Endothelial cell of umbilical vein (primary cell): ENCODE data around the gene COX7A1. TPM values are rescaled to one million over a fixed set of nuclear protein-coding genes. Genes with fewer than 3 reads are reported as not detected.

Experiments
- BruUV-seq: library from RNA; stranded (reverse); fragments of 400-500 nt; replicated peaks from 2 replicates; lab custom pipeline; 2021; lab: Mats Ljungman, UMichigan
- CTCF ChIA-PET: fragments of 300-600, 350-600 bp; sonication (Branson Sonifier 250); formaldehyde crosslinking; loops from one replicate; lab custom pipeline; 2021; ENCODE audit warnings: antibody characterized with exemption, inconsistent platforms; lab: Charles Lee
- POLR2A ChIA-PET: fragments of 300-600, 350-600 bp; sonication (Branson Sonifier 250); formaldehyde crosslinking; loops from one replicate; lab custom pipeline; 2021; ENCODE audit warnings: antibody characterized with exemption, inconsistent platforms; lab: Charles Lee
- DNase-seq: peaks from one replicate; pipeline ENCODE4 v3.0.0-alpha.2; 2011; ENCODE audit warnings: low read depth, low spot score
- FAIRE-seq: peaks from 2 replicates; lab custom pipeline; 2011; peaks lifted over from hg19 to GRCh38; lab: Jason Lieb, UNC
- H2AFZ ChIP-seq: 2 replicates; pipeline ENCODE4 v1.6.0; 2012; ENCODE audit warnings: low read depth, low read length, control low read depth, inconsistent platforms
- H3K27ac ChIP-seq: 2 replicates; pipeline ENCODE4 v1.5.1; 2011; ENCODE audit warnings: low read depth, mild to moderate bottlenecking, control low read depth, low read length, moderate library complexity; ENCODE audit not compliant: insufficient read depth
- H3K27me3 ChIP-seq, 2 experiments: 2 replicates each; pipeline versions ENCODE4 v1.6.0 to v1.6.1; 2011; ENCODE audit warnings: low read length in 2 of 2, mixed read lengths in 1 of 2; ENCODE audit not compliant: control insufficient read depth in 2 of 2, insufficient read depth in 2 of 2
- H3K36me3 ChIP-seq, 2 experiments: 2 replicates in 1 of 2; 3 replicates in 1 of 2; pipeline ENCODE4 v1.5.1; 2011; ENCODE audit warnings: low read length in 2 of 2, mild to moderate bottlenecking in 1 of 2, moderate library complexity in 1 of 2; ENCODE audit not compliant: control insufficient read depth in 2 of 2, insufficient read depth in 2 of 2; ENCODE audit errors: extremely low read depth in 1 of 2
- H3K4me1 ChIP-seq: 3 replicates; pipeline ENCODE4 v1.5.1; 2011; ENCODE audit warnings: mild to moderate bottlenecking, low read length; ENCODE audit not compliant: control insufficient read depth, insufficient read depth; ENCODE audit errors: extremely low read depth
- H3K4me2 ChIP-seq: 2 replicates; pipeline ENCODE4 v1.6.1; 2011; ENCODE audit warnings: low read length, control low read depth, mixed read lengths; ENCODE audit not compliant: insufficient read depth
- H3K4me3 ChIP-seq, 3 experiments: fragments of 200-600 bp in 1 of 3; sonication (generic), shearing (Covaris generic) in 1 of 3; replicated peaks in 1 of 3; 2 replicates each; pipeline ENCODE4 v1.5.1; 2011 to 2016; ENCODE audit warnings: control low read depth in 3 of 3, low read length in 3 of 3, mild to moderate bottlenecking in 2 of 3, inconsistent platforms in 1 of 3, low read depth in 1 of 3, moderate library complexity in 1 of 3; ENCODE audit not compliant: insufficient read depth in 1 of 3
- H3K79me2 ChIP-seq: 2 replicates; pipeline ENCODE4 v1.6.0; 2012; ENCODE audit warnings: low read length, inconsistent platforms; ENCODE audit not compliant: control insufficient read depth, insufficient read depth
- H3K9ac ChIP-seq: replicated peaks from 2 replicates; pipeline ENCODE3; 2011; ENCODE audit warnings: low read length, control low read depth; ENCODE audit not compliant: insufficient read depth; ENCODE audit errors: extremely low read depth
- H3K9me1 ChIP-seq: replicated peaks from 3 replicates; pipeline ENCODE4 v1.6.0; 2011; ENCODE audit warnings: mild to moderate bottlenecking, low read length; ENCODE audit not compliant: control insufficient read depth, insufficient read depth; ENCODE audit errors: extremely low read depth
- H3K9me3 ChIP-seq: replicated peaks from 2 replicates; pipeline ENCODE4 v1.5.1; 2012; ENCODE audit warnings: low read length, inconsistent platforms; ENCODE audit not compliant: control insufficient read depth, insufficient read depth
- H4K20me1 ChIP-seq: replicated peaks from 2 replicates; pipeline ENCODE3; 2011; ENCODE audit warnings: mild to moderate bottlenecking, low read length; ENCODE audit not compliant: control insufficient read depth, insufficient read depth; ENCODE audit errors: extremely low read depth
- EZH2 ChIP-seq: IDR thresholded peaks from 2 replicates; pipeline ENCODE4 v1.6.1; 2012; ENCODE audit warnings: borderline replicate concordance, low read depth, mild to moderate bottlenecking, moderate library complexity, low read length, inconsistent platforms; ENCODE audit not compliant: severe bottlenecking
- FOS ChIP-seq: IDR thresholded peaks from 2 replicates; pipeline ENCODE4 v1.6.1; 2011; ENCODE audit warnings: mild to moderate bottlenecking, low read length, moderate library complexity, borderline replicate concordance; ENCODE audit not compliant: insufficient read depth
- GATA2 ChIP-seq: IDR thresholded peaks from 2 replicates; pipeline ENCODE4 v1.7.0; 2011; ENCODE audit warnings: low read depth, mild to moderate bottlenecking, moderate library complexity, mixed read lengths, low read length; ENCODE audit not compliant: insufficient read length, insufficient read depth
- JUN ChIP-seq: IDR thresholded peaks from 2 replicates; pipeline ENCODE4 v1.6.1; 2011; ENCODE audit warnings: borderline replicate concordance, low read depth; ENCODE audit not compliant: insufficient read length, insufficient read depth
- MYC ChIP-seq: IDR thresholded peaks from one replicate; pipeline ENCODE4 v1.6.1; 2011; ENCODE audit warnings: mild to moderate bottlenecking, low read depth, low read length
- POLR2A ChIP-seq: IDR thresholded peaks from 2 replicates; pipeline ENCODE4 v1.6.1; 2012; ENCODE audit warnings: low read depth, mild to moderate bottlenecking, control low read depth, low read length
- POLR2AphosphoS5 ChIP-seq: IDR thresholded peaks from 2 replicates; pipeline ENCODE4 v1.6.1; 2012; ENCODE audit warnings: low read depth, mild to moderate bottlenecking, control low read depth, low read length, moderate library complexity; ENCODE audit not compliant: insufficient read depth
- dilution Hi-C: fragments of 300-500 bp; cut with MboI; formaldehyde crosslinking; loops from one replicate; pipeline ENCODE4 v1.15.0; 2019; ENCODE audit warnings: low sequenced_read_pairs; ENCODE audit not compliant: extremely low pct_ligation_motif_present
- intact Hi-C: fragments of 100-400 bp; cut with micrococcal nuclease; formaldehyde crosslinking; loops from one replicate; pipeline ENCODE4 v1.10.0; 2022
- polyA plus RNA-seq, 4 experiments: library from polyadenylated mRNA; depleted of rRNA in 3 of 4; stranded (reverse) in 3 of 4; unstranded in 1 of 4; fragments of >200 nt; gene quantifications; 2 replicates each; pipeline versions ENCODE4 v1.2.1 to v1.2.3, GENCODE V29; 2011 to 2012; ENCODE audit warnings: missing spikeins in 1 of 4
- total RNA-seq: library from RNA; stranded (reverse); gene quantifications from 2 replicates; pipeline ENCODE4 v1.2.3, GENCODE V29; 2021
- TF ChIP-seq, protein P1 (sequence below), 2 donors: IDR thresholded peaks; 1 replicate in 1 of 2; 2 replicates in 1 of 2; pipeline ENCODE4 v1.5.1; 2011; ENCODE audit warnings: low read length in 2 of 2, mild to moderate bottlenecking in 2 of 2, moderate library complexity in 2 of 2, control low read depth in 1 of 2, inconsistent platforms in 1 of 2, low read depth in 1 of 2; ENCODE audit not compliant: insufficient read depth in 1 of 2; ENCODE audit errors: extremely low read depth in 1 of 2
- TF ChIP-seq, protein P2 (sequence below): IDR thresholded peaks from 2 replicates; pipeline ENCODE4 v1.6.1; 2011; ENCODE audit not compliant: insufficient read depth, insufficient read length

Gene COX7A1
- total and polyA plus RNA-seq, 2 donors (not counting 3 experiments of a cell fraction or from before 2014, with no cell fraction given), result 10.6 to 35.2 TPM

DNA sequence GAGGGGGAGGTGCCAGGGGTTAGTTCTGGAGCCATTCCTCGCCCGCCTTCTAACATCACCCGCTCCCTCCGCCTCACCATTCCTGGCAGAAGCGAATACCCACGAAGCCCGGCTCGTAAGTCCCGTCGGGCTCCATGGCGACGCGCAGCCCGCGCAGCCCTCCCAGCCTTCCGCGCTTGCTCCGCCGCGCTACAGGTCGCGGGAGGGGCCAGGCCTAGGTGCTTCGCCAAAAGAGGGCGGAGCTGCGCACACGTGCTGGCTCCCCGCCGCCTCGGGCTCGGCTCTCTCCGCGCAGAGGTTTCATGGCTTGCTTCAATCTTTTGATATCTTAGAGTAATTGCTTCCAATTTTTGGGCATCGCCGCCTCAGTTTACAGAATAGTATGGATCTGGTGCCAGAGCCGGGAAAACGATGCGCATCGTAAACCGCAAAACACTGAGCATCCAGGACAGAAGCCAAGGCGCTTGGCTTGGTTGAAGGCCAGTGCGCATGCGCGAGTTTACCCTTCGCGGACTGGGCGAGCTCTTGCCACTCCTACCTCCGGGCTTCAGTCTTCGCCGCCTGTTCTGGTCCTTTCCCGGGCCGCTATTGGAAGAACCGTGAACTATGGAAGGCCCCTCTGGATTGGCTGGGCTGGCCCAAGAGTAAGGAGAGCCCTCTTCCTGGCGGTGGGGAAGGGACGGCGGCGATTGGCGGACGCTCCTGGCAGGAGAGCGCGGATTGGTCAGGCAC, 37.4 kb downstream of the COX7A1 start, which contains the start of gene POLR2I:
POLR2I (minus strand) TSS at position 155 of the 732 bp plus-strand sequence; CDS start at position 136, 19 bp downstream.
- peak; percentile 100 for DNase-seq
- peaks cover 0 to 9% of the 10 kb centered on the region in 2 experiments for H3K36me3 ChIP-seq
- intact Hi-C loops, result loop anchor here (1.0 kb wide), 8 partner anchors 12 to 184 kb away; partner anchors contain the start of genes ALKBH6, CAPNS1, THAP8 and WDR62
- H4K20me1 ChIP-seq, result no peaks in the 10 kb centered on the region
- H3K9ac ChIP-seq, result peak within 1 kb of the TSS; percentile 71
- ChIA-PET CTCF (interaction anchor here (0.6 to 3.6 kb wide), 7 partner anchors 13 to 59 kb away, joined by 3 to 32 read pairs (median 5); no protein-coding TSS in a partner anchor), POLR2A (interaction anchor here (0.6 to 1.0 kb wide), 5 partner anchors 12 to 102 kb away, joined by 3 to 6 read pairs (median 3); no protein-coding TSS in a partner anchor)
- H3K4me3 ChIP-seq, result peak within 1 kb of the TSS; percentile 68 to 81 (median 79)
- no TSS peak for BruUV-seq
- H3K27ac ChIP-seq, result peak within 1 kb of the TSS; percentile 68
- TF ChIP-seq GATA2, result no peak
- no peak for TF ChIP-seq JUN
- TF ChIP-seq, protein P1, sequence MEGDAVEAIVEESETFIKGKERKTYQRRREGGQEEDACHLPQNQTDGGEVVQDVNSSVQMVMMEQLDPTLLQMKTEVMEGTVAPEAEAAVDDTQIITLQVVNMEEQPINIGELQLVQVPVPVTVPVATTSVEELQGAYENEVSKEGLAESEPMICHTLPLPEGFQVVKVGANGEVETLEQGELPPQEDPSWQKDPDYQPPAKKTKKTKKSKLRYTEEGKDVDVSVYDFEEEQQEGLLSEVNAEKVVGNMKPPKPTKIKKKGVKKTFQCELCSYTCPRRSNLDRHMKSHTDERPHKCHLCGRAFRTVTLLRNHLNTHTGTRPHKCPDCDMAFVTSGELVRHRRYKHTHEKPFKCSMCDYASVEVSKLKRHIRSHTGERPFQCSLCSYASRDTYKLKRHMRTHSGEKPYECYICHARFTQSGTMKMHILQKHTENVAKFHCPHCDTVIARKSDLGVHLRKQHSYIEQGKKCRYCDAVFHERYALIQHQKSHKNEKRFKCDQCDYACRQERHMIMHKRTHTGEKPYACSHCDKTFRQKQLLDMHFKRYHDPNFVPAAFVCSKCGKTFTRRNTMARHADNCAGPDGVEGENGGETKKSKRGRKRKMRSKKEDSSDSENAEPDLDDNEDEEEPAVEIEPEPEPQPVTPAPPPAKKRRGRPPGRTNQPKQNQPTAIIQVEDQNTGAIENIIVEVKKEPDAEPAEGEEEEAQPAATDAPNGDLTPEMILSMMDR (IDR thresholded peaks at IDR 0.05; ENCODE audit: extremely low read depth in 1 of 2, insufficient read depth in 1 of 2, low read depth in 1 of 2, low read length in 2 of 2), result no peak
- TF ChIP-seq FOS, result no peak
- peak; percentile 77 for TF ChIP-seq POLR2AphosphoS5
- TF ChIP-seq EZH2, result no peak
- TF ChIP-seq, protein P2, sequence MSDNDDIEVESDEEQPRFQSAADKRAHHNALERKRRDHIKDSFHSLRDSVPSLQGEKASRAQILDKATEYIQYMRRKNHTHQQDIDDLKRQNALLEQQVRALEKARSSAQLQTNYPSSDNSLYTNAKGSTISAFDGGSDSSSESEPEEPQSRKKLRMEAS, result peak; percentile 93
- peak; percentile 59 for TF ChIP-seq POLR2A
- TF ChIP-seq MYC, result peak; percentile 97
- H3K27me3 ChIP-seq, result no peaks in the 10 kb centered on the region
- peak; percentile 100 for FAIRE-seq
- peaks cover 15% of the 10 kb centered on the region for H3K4me1 ChIP-seq
- dilution Hi-C loops, result no loop called here
- peak within 1 kb of the TSS; percentile 68 for H3K4me2 ChIP-seq
- no peaks in the 10 kb centered on the region for H3K9me3 ChIP-seq
- H3K79me2 ChIP-seq, result peaks cover 15% of the 10 kb centered on the region
- no peaks in the 10 kb centered on the region for H3K9me1 ChIP-seq
- peak within 1 kb of the TSS; percentile 86 for H2AFZ ChIP-seq
